K562 (cell line): ENCODE data around the gene RDH16. TPM values are rescaled to one million over a fixed set of nuclear protein-coding genes. Genes with fewer than 3 reads are reported as not detected.
"Not testable (repeated sequence)": the region's sequence is repeated elsewhere in the genome, so short reads cannot be mapped to it uniquely, and the experiment has no call there.

Experiments used
- ATAC-seq: fragments of 200-7000 bp; cut with Tn5 transposase; 3 replicates; pipeline ENCODE4 v1.9.1; 2020; ENCODE audit warnings: moderate library complexity
- BruUV-seq: library from RNA; stranded (reverse); fragments of 400-500 nt; replicated peaks from 2 replicates; lab custom pipeline; 2021; lab: Mats Ljungman, UMichigan
- CTCF ChIA-PET: fragments of 300-600 bp; formaldehyde crosslinking; extraction: SDS; loops from one replicate; lab custom pipeline; 2021; ENCODE audit warnings: low intra/inter-chr PET ratio; lab: Yijun Ruan, JAX
- POLR2A ChIA-PET: fragments of 300-600, 350-650 bp; sonication (Branson Sonifier 250); formaldehyde crosslinking; extraction: SDS; loops from one replicate; lab custom pipeline; 2021; ENCODE audit warnings: antibody characterized with exemption, inconsistent platforms; lab: Yijun Ruan, JAX
- DNase-seq, 4 experiments: peaks; one replicate each; pipeline versions ENCODE4 v3.0.0 to v3.0.0-alpha.2; 2011 to 2018; ENCODE audit warnings: low spot score in 3 of 4, mixed read lengths in 3 of 4; ENCODE audit errors: extremely low read depth in 1 of 4
- FAIRE-seq: peaks from 2 replicates; lab custom pipeline; 2011; peaks lifted over from hg19 to GRCh38; lab: Jason Lieb, UNC
- H2AFZ ChIP-seq: 2 replicates; pipeline ENCODE4 v1.6.0; 2011; ENCODE audit warnings: low read depth, low read length, control low read depth, inconsistent platforms
- H3K27ac ChIP-seq: fragments of 200-600 bp; 3 replicates; pipeline ENCODE4 v1.8.0; 2011; ENCODE audit warnings: low read depth, mild to moderate bottlenecking, control low read depth, inconsistent platforms, low read length, moderate library complexity, mixed read lengths; ENCODE audit errors: extremely low read depth
- H3K27me3 ChIP-seq, 2 experiments: fragments of 300-600 bp in 1 of 2; 2 replicates in 1 of 2; 3 replicates in 1 of 2; pipeline versions ENCODE4 v1.6.0 to v1.8.0; 2011; ENCODE audit warnings: inconsistent platforms in 2 of 2, low read length in 2 of 2, mild to moderate bottlenecking in 1 of 2, mixed read lengths in 1 of 2, moderate library complexity in 1 of 2; ENCODE audit not compliant: control insufficient read depth in 2 of 2, insufficient read depth in 2 of 2
- H3K36me3 ChIP-seq: fragments of 300-600 bp; 3 replicates; pipeline ENCODE4 v1.8.0; 2011; ENCODE audit warnings: mild to moderate bottlenecking, low read length, inconsistent platforms; ENCODE audit not compliant: control insufficient read depth, insufficient read depth
- H3K4me1 ChIP-seq, 2 experiments: fragments of 200-600 bp in 1 of 2; replicated peaks in 1 of 2; 2 replicates in 1 of 2; 3 replicates in 1 of 2; pipeline versions ENCODE4 v1.5.1 to v1.8.0; 2011; ENCODE audit warnings: inconsistent platforms in 2 of 2, low read length in 2 of 2, mild to moderate bottlenecking in 1 of 2, mixed read lengths in 1 of 2, moderate library complexity in 1 of 2; ENCODE audit not compliant: control insufficient read depth in 2 of 2, insufficient read depth in 2 of 2
- H3K4me2 ChIP-seq: 2 replicates; pipeline ENCODE4 v1.6.1; 2011; ENCODE audit warnings: low read length, control low read depth, inconsistent platforms, mixed read lengths; ENCODE audit not compliant: insufficient read depth
- H3K4me3 ChIP-seq: fragments of 200-600 bp; sonication (generic), shearing (Covaris generic); 2 replicates; pipeline ENCODE4 v1.5.1; 2016; ENCODE audit warnings: control low read depth, inconsistent platforms
- H3K79me2 ChIP-seq: fragments of 200-600 bp; 3 replicates; pipeline ENCODE4 v1.8.0; 2011; ENCODE audit warnings: low read length, inconsistent platforms; ENCODE audit not compliant: control insufficient read depth, insufficient read depth
- H3K9ac ChIP-seq, 2 experiments: 2 replicates each; pipeline versions ENCODE4 v1.6.0 to v1.6.1; 2011; ENCODE audit warnings: low read depth in 2 of 2, low read length in 2 of 2, control low read depth in 1 of 2, inconsistent platforms in 1 of 2, mild to moderate bottlenecking in 1 of 2, mixed read lengths in 1 of 2; ENCODE audit not compliant: insufficient read depth in 1 of 2
- H3K9me1 ChIP-seq: one replicate; pipeline ENCODE4 v1.6.0; 2011; ENCODE audit warnings: inconsistent platforms, mild to moderate bottlenecking, low read length, moderate library complexity; ENCODE audit not compliant: control insufficient read depth, insufficient read depth
- H3K9me3 ChIP-seq: replicated peaks from 2 replicates; pipeline ENCODE4 v1.5.1; 2011; ENCODE audit warnings: low read depth, low read length, inconsistent platforms; ENCODE audit not compliant: control insufficient read depth, insufficient read depth
- H4K20me1 ChIP-seq: replicated peaks from 2 replicates; pipeline ENCODE4 v1.6.1; 2011; ENCODE audit warnings: low read length, inconsistent platforms, mixed read lengths; ENCODE audit not compliant: control insufficient read depth, insufficient read depth
- BCOR ChIP-seq: fragments of 450-650 bp; IDR thresholded peaks from 2 replicates; pipeline ENCODE4 v1.6.1; 2016
- XRCC3 ChIP-seq: fragments of 450-650 bp; IDR thresholded peaks from 2 replicates; pipeline ENCODE4 v1.6.1; 2017; ENCODE audit warnings: mild to moderate bottlenecking, moderate library complexity
- ZNF146 ChIP-seq: IDR thresholded peaks from one replicate; pipeline ENCODE4 v1.6.1; 2018; ENCODE audit warnings: missing compliant biosample characterization; ENCODE audit not compliant: unreplicated experiment
- WGBS: fragments of 100-300 bp; shearing (Covaris generic); methylation state at CpG from one replicate; pipeline ENCODE4 v1.1.6; 2016; ENCODE audit warnings: low coverage, mixed read lengths; ENCODE audit not compliant: insufficient coverage; ENCODE audit errors: missing lambda C conversion rate; 5-methylcytosine and 5-hydroxymethylcytosine counted together
- in situ Hi-C: fragments of 300-500 bp; cut with MboI; formaldehyde crosslinking; loops from 4 replicates; pipeline ENCODE4 v1.15.0; 2018; ENCODE audit warnings: inconsistent platforms, mixed read lengths
- intact Hi-C: fragments of 100-400 bp; cut with micrococcal nuclease; formaldehyde crosslinking; loops from 2 replicates; pipeline ENCODE4 v1.14.2; 2022
- polyA plus RNA-seq, 8 experiments: library from polyadenylated mRNA; depleted of rRNA in 4 of 8; stranded (reverse) in 5 of 8; unstranded in 3 of 8; fragments of >200 nt; fragmentation: Nextera tagmentation in 2 of 8; fragmentation: Illumina TruSeq in 1 of 8; extraction: Ambion mirVana in 2 of 8; extraction: Trizol in 1 of 8; gene quantifications; 2 replicates each; pipeline versions ENCODE4 v1.2.1 to v1.2.3, GENCODE V29; 2011 to 2014; ENCODE audit warnings: inconsistent platforms in 1 of 8, missing spikeins in 1 of 8
- total RNA-seq, 7 experiments: library from RNA; depleted of rRNA in 6 of 7; stranded (reverse); fragments of >200 nt in 6 of 7; fragmentation: Illumina TruSeq in 2 of 7; extraction: Trizol in 2 of 7; gene quantifications; 2 replicates each; pipeline versions ENCODE4 v1.2.1 to v1.2.3, GENCODE V29; 2011 to 2021; ENCODE audit warnings: low replicate concordance in 1 of 7
- TF ChIP-seq, protein P1 (sequence below): fragments of 250-450 bp; sonication (Bioruptor Pico); IDR thresholded peaks from 2 replicates; pipeline ENCODE4 v1.5.1; 2021; ENCODE audit warnings: mild to moderate bottlenecking

The RDH16 gene
- total and polyA plus RNA-seq, 9 of the 15 experiments (the other 6 are each of a cell fraction or from before 2014, with no cell fraction given), result 0.11 to 0.52 (median 0.22) TPM; not detected in 1

DNA sequence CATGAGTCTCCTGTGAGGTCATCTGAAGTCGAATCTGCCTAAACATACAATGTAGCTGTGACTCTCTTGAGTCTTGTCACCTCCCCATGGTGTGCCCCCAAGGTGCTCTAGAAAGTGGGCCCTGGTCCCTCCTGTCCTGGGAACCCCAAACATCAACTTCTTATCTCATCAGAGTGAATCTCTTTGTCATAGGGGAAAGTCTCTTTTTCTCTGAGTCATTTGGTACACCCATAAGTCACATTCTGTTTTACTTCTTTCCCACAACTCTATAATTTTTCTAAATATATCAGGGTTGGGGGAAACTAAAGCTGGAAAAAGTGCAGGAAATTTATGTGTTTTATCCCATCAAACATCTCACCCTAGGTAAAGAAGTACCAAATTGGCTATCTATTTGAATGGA lies 36.1 kb downstream of the RDH16 start (continued):
- TF ChIP-seq, protein P1, sequence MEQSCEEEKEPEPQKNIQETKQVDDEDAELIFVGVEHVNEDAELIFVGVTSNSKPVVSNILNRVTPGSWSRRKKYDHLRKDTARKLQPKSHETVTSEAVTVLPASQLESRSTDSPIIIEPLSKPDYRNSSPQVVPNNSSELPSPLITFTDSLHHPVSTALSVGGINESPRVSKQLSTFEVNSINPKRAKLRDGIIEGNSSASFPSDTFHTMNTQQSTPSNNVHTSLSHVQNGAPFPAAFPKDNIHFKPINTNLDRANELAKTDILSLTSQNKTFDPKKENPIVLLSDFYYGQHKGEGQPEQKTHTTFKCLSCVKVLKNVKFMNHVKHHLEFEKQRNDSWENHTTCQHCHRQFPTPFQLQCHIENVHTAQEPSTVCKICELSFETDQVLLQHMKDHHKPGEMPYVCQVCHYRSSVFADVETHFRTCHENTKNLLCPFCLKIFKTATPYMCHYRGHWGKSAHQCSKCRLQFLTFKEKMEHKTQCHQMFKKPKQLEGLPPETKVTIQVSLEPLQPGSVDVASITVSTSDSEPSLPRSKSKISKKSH (CRISPR knock-in tag), result no peak
- TF ChIP-seq XRCC3, result no peak

DNA sequence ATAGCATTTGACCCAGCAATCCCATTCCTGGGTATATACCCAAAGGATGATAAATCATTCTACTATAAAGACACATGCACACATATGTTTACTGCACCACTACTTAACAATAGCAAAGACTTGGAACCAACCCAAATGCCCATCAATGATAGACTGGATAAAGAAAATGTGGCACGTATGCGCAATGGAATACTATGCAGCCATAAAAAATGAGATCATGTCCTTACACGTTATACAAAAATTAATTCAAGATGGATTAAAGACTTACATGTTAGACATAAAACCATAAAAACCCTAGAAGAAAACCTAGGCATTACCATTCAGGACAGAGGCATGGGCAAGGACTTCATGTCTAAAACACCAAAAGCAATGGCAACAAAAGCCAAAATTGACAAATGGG lies 39.3 kb downstream of the RDH16 start:
- H3K9ac ChIP-seq, in situ Hi-C loops, CTCF ChIA-PET, H3K4me1 ChIP-seq, H3K27me3 ChIP-seq, H3K9me1 ChIP-seq, FAIRE-seq, intact Hi-C loops, H3K4me2 ChIP-seq, H3K79me2 ChIP-seq, H3K27ac ChIP-seq, H3K4me3 ChIP-seq, H3K9me3 ChIP-seq, DNase-seq, H2AFZ ChIP-seq, H4K20me1 ChIP-seq, BruUV-seq, ATAC-seq, H3K36me3 ChIP-seq: not testable (repeated sequence)
- 68% methylated on average over 3 of the region's 3 CpGs for WGBS
- TF ChIP-seq ZNF146, result peak; percentile 73
- peak; percentile 63; the same call in 1 of the 2 replicates for TF ChIP-seq BCOR
- POLR2A ChIA-PET, result interaction anchor here (1.5 kb wide), 1 partner anchor 11 kb away, joined by 4 read pairs; no protein-coding TSS in a partner anchor
